ENCODE results near the gene YJU2. TPM values are rescaled to one million over a fixed set of nuclear protein-coding genes. Genes with fewer than 3 reads are reported as not detected.

Gene YJU2
- total RNA-seq, 1 experiment from 2014 or later, result 26.9 TPM

DNA sequence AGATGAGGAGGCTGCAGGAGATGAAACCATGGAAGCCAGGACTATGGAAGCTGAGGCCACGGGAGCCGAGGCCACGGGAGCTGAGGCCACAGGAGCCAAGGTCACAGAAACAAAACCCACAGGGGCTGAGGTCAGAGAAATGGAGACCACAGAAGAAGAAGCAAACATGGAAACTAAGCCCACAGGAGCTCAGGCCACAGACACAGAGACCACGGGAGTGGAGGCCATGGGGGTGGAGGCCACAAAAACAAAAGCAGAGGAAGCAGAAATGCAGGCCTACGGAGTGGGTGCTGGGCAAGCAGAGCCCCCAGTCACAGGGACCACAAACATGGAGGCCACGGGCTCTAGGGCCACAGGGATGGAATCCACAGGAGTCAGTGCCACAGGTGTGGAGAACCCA, 30.0 kb upstream of the YJU2 start:
- CTCF ChIA-PET, result no interaction called here

More for the DNA sequence above, 30.0 kb upstream of the YJU2 start:
- Histone ChIP-seq H3K27me3 (ENCODE audit: insufficient read depth, low read length) (no peaks in the 10 kb centered on the region), H4K20me1 (ENCODE audit: insufficient read depth) (no peaks in the 10 kb centered on the region), H3K4me3 (replicated peaks in 1 of 2; ENCODE audit: low read depth in 1 of 2, low read length in 2 of 2) (no peak overlapping the region), H3K9me2 (ENCODE audit: insufficient read depth) (no peaks in the 10 kb centered on the region), H3K9ac (ENCODE audit: low read length) (no peak overlapping the region), H3K4me2 (ENCODE audit: low read length) (no peak overlapping the region), H3K9me3 (ENCODE audit: control insufficient read depth in 1 of 2, insufficient read depth in 1 of 2, low read depth in 1 of 2, low read length in 2 of 2) (no peaks in the 10 kb centered on the region; a peak in 1 of 4 replicates), H3K79me2 (ENCODE audit: insufficient read depth, low read length) (no peaks in the 10 kb centered on the region), H3K27ac (ENCODE audit: low read depth, low read length) (no peak overlapping the region), H3K4me1 (ENCODE audit: control insufficient read depth in 1 of 2, insufficient read depth in 2 of 2, low read length in 2 of 2) (peaks cover 14 to 29% of the 10 kb centered on the region in 2 experiments), H3K36me3 (ENCODE audit: control insufficient read depth in 1 of 2, insufficient read depth in 2 of 2, low read length in 2 of 2) (no peaks in the 10 kb centered on the region), H2AFZ (ENCODE audit: low read depth, low read length, poor library complexity, severe bottlenecking) (no peak overlapping the region)
- no peak for TF ChIP-seq JUND (IDR thresholded peaks at IDR 0.05)
- TF ChIP-seq, protein P1, sequence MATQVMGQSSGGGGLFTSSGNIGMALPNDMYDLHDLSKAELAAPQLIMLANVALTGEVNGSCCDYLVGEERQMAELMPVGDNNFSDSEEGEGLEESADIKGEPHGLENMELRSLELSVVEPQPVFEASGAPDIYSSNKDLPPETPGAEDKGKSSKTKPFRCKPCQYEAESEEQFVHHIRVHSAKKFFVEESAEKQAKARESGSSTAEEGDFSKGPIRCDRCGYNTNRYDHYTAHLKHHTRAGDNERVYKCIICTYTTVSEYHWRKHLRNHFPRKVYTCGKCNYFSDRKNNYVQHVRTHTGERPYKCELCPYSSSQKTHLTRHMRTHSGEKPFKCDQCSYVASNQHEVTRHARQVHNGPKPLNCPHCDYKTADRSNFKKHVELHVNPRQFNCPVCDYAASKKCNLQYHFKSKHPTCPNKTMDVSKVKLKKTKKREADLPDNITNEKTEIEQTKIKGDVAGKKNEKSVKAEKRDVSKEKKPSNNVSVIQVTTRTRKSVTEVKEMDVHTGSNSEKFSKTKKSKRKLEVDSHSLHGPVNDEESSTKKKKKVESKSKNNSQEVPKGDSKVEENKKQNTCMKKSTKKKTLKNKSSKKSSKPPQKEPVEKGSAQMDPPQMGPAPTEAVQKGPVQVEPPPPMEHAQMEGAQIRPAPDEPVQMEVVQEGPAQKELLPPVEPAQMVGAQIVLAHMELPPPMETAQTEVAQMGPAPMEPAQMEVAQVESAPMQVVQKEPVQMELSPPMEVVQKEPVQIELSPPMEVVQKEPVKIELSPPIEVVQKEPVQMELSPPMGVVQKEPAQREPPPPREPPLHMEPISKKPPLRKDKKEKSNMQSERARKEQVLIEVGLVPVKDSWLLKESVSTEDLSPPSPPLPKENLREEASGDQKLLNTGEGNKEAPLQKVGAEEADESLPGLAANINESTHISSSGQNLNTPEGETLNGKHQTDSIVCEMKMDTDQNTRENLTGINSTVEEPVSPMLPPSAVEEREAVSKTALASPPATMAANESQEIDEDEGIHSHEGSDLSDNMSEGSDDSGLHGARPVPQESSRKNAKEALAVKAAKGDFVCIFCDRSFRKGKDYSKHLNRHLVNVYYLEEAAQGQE (IDR thresholded peaks at IDR 0.05; ENCODE audit: low read depth), result no peak
- TF ChIP-seq POLR2AphosphoS5 (IDR thresholded peaks at IDR 0.05; ENCODE audit: low read depth, low read length), result no peak
- TF ChIP-seq ZBTB33 (IDR thresholded peaks at IDR 0.05; ENCODE audit: extremely low read depth, insufficient replicate concordance, low read length), result no peak
- no peak for TF ChIP-seq CTCF (IDR thresholded peaks at IDR 0.05 in 2 of 3, conservative IDR thresholded peaks at IDR 0.05 in 1 of 3; ENCODE audit: borderline replicate concordance in 1 of 3, insufficient read depth in 1 of 3, low read depth in 2 of 3, low read length in 2 of 3)
- no peak for TF ChIP-seq CBX3 (IDR thresholded peaks at IDR 0.05; ENCODE audit: low read depth)
- BruUV-seq (replicated peaks), result no TSS peak
- RAD21 ChIA-PET (ENCODE audit: low non-redundant PET in 1 of 2, low total read pairs in 2 of 2, uncharacterized antibody in 2 of 2, unreplicated experiment in 2 of 2), result no interaction called here
- intact Hi-C loops (cut with micrococcal nuclease), result no loop called here
- POLR2A ChIA-PET, result no interaction called here
- no peak for DNase-seq (ENCODE audit: low read depth, low spot score)
- no peak for ATAC-seq
